Fibroblast of the aortic adventitia (primary cell): ENCODE measurements around the gene ADGRG1. TPM values are rescaled to one million over a fixed set of nuclear protein-coding genes. Genes with fewer than 3 reads are reported as not detected.

ENCODE experiments used
- DNase-seq: peaks from one replicate; pipeline ENCODE4 v3.0.0-alpha.2; 2010; ENCODE audit warnings: low read depth
- H3K4me3 ChIP-seq: 2 replicates; pipeline ENCODE4 v1.5.1; 2011; ENCODE audit warnings: low read depth, mild to moderate bottlenecking, control low read depth, low read length, moderate library complexity
- total RNA-seq: library from RNA; depleted of rRNA; stranded (reverse); fragments of >200 nt; gene quantifications from 2 replicates; pipeline ENCODE4 v1.2.3, GENCODE V29; 2012; ENCODE audit warnings: low replicate concordance
- TF ChIP-seq, protein P1 (sequence below): IDR thresholded peaks from 2 replicates; pipeline ENCODE4 v1.5.1; 2011; ENCODE audit warnings: mild to moderate bottlenecking, low read length, control low read depth, inconsistent platforms; ENCODE audit not compliant: insufficient read depth

The ADGRG1 gene
- total RNA-seq, 1 donor: 9.8 TPM

- DNase-seq: no peak
- H3K4me3 ChIP-seq: no peak overlapping the region
- TF ChIP-seq, protein P1, sequence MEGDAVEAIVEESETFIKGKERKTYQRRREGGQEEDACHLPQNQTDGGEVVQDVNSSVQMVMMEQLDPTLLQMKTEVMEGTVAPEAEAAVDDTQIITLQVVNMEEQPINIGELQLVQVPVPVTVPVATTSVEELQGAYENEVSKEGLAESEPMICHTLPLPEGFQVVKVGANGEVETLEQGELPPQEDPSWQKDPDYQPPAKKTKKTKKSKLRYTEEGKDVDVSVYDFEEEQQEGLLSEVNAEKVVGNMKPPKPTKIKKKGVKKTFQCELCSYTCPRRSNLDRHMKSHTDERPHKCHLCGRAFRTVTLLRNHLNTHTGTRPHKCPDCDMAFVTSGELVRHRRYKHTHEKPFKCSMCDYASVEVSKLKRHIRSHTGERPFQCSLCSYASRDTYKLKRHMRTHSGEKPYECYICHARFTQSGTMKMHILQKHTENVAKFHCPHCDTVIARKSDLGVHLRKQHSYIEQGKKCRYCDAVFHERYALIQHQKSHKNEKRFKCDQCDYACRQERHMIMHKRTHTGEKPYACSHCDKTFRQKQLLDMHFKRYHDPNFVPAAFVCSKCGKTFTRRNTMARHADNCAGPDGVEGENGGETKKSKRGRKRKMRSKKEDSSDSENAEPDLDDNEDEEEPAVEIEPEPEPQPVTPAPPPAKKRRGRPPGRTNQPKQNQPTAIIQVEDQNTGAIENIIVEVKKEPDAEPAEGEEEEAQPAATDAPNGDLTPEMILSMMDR: no peak
Observed at GRCh38 chr16:57682809-57683635, 54.6 kb downstream of the ADGRG1 start.

GRCh38 chr16:57683636-57684545, 55.5 kb downstream of the ADGRG1 start:
- no peak overlapping the region for H3K4me3 ChIP-seq
- TF ChIP-seq, protein P1: no peak
- no peak for DNase-seq

DNA sequence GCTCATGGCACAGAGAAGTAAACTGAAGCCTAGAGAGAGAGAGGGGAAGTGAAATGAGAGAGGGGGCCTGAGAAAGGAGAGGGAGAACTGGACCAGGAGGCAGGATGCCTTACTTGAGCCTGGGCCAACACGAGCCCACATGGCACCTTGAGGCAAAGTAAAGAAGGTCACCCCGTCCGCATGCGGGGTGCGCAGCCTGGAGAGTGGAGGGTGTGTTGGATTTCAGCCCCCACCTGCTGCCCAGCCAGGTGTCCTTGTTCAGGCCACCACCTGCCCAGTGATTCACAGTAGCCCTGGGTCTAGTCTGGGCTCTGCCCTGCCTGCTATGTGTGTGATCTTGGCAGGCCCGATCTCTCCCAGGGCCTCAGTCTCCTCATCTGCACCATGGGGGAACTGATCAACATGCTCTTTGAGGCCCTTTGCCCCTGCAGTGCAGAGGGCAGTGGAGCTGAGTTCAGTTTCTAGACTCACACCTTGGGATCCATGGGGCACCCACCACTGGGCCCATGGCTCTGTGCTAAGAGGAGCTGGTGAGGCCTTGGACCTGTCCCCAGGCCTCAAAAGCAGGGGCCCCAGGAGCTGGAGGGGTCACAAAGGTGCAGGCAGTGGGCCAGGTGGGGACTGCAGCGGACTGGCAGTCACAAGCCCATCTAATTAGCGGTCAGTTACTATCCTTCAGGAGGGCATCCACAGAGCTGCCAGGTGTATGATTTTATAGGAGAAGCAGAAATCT, 56.4 kb downstream of the ADGRG1 start:
- H3K4me3 ChIP-seq: no peak overlapping the region
- TF ChIP-seq, protein P1: no peak
- DNase-seq: no peak

- TF ChIP-seq, protein P1: no peak
- H3K4me3 ChIP-seq: no peak overlapping the region
- DNase-seq: no peak
Observed at GRCh38 chr16:57685633-57686032, 57.2 kb downstream of the ADGRG1 start.

GRCh38 chr16:57686577-57686976, 58.1 kb downstream of the ADGRG1 start:
- H3K4me3 ChIP-seq: no peak overlapping the region
- TF ChIP-seq, protein P1: no peak
- no peak for DNase-seq

GRCh38 chr16:57687363-57687929, 59.0 kb downstream of the ADGRG1 start:
- DNase-seq: no peak
- TF ChIP-seq, protein P1: no peak
- H3K4me3 ChIP-seq: no peak overlapping the region
